Measurements from ENCODE around the gene ZNF438. TPM values are rescaled to one million over a fixed set of nuclear protein-coding genes. Genes with fewer than 3 reads are reported as not detected.
A peak's percentile ranks its signal among the peaks of the same experiment; 100 is the strongest.

ZNF438 gene
- total RNA-seq, 1 experiment from 2014 or later: 0.83 TPM

- no peaks in the 10 kb centered on the region for H3K23me2 ChIP-seq (ENCODE audit: insufficient read length, low read depth, low read length, poor library complexity, severe bottlenecking)
- no peak overlapping the region for H3T11ph ChIP-seq (ENCODE audit: low read length)
- no peaks in the 10 kb centered on the region for H3K9me3 ChIP-seq (ENCODE audit: control insufficient read depth, low read depth, low read length)
- H3K4ac ChIP-seq (ENCODE audit: low read depth, low read length): no peak overlapping the region
- no peak overlapping the region for H3K14ac ChIP-seq (ENCODE audit: insufficient read depth, low read length)
- no peak overlapping the region for H4K91ac ChIP-seq (ENCODE audit: insufficient read length, low read depth, low read length)
- H3K79me1 ChIP-seq (ENCODE audit: insufficient read depth, low read depth, low read length, poor library complexity, severe bottlenecking): no peaks in the 10 kb centered on the region
- no peak overlapping the region for H2BK15ac ChIP-seq (ENCODE audit: low read depth, low read length)
- H3K4me2 ChIP-seq (ENCODE audit: insufficient read depth, insufficient read length, low read length): no peak overlapping the region
- peak overlapping the region; percentile 55 to 93 (median 72); a peak in 6 of 7 replicates for H3K27ac Mint-ChIP-seq
- H3K27ac ChIP-seq (ENCODE audit: insufficient read length, low read depth, low read length): no peak overlapping the region
- no peak overlapping the region for H3K18ac ChIP-seq (ENCODE audit: insufficient read length, low read depth, low read length)
- H3K36me3 Mint-ChIP-seq (ENCODE audit: insufficient read depth in 1 of 3, low read depth in 3 of 3): no peaks in the 10 kb centered on the region; a peak in 1 of 7 replicates
- H2BK120ac ChIP-seq (ENCODE audit: low read depth, low read length, poor library complexity, severe bottlenecking): no peak overlapping the region
- no peak overlapping the region for H3K23ac ChIP-seq (ENCODE audit: insufficient read length, low read depth, low read length)
- H3K9me3 Mint-ChIP-seq: peaks cover 0 to 3% of the 10 kb centered on the region in 2 experiments; a peak in 2 of 5 replicates
- no peaks in the 10 kb centered on the region for H4K20me1 ChIP-seq (ENCODE audit: control insufficient read depth, insufficient read depth, insufficient read length)
- H2BK12ac ChIP-seq (ENCODE audit: insufficient read length, low read depth, low read length): no peak overlapping the region
- peaks cover 26 to 27% of the 10 kb centered on the region in 2 experiments for H3K4me1 Mint-ChIP-seq
- peaks cover 4% of the 10 kb centered on the region; the same call in 1 of the 2 replicates for H3K4me1 ChIP-seq (ENCODE audit: insufficient read depth, low read length)
- H2AK5ac ChIP-seq (ENCODE audit: insufficient read length, low read length): no peak overlapping the region
- no peaks in the 10 kb centered on the region for H3K27me3 ChIP-seq (ENCODE audit: insufficient read depth, low read length)
- no peak overlapping the region; a peak in 1 of 5 replicates for H3K4me3 Mint-ChIP-seq
- H3K79me2 ChIP-seq (ENCODE audit: insufficient read depth, low read length): no peaks in the 10 kb centered on the region
- no CpG with 5 or more reads among the region's 4 CpGs for WGBS (ENCODE audit: extremely low coverage, insufficient read length, low lambda C conversion rate)
- DNase-seq: peak; percentile 88
- no peak overlapping the region for H3K56ac ChIP-seq (ENCODE audit: insufficient read length, low read depth, low read length)
- no peak overlapping the region for H3K9ac ChIP-seq (ENCODE audit: extremely low read depth, insufficient read length, low read length)
- TF ChIP-seq CTCF (conservative IDR thresholded peaks at IDR 0.05): no peak
- H4K5ac ChIP-seq (ENCODE audit: insufficient read length, low read depth, low read length): no peak overlapping the region
- H2BK5ac ChIP-seq (ENCODE audit: insufficient read length, low read length): no peak overlapping the region
- H3K27me3 Mint-ChIP-seq (ENCODE audit: low read depth): peaks cover 48% of the 10 kb centered on the region
- no peak overlapping the region for H2AFZ ChIP-seq (ENCODE audit: low read length)
- no peak overlapping the region for H2BK20ac ChIP-seq (ENCODE audit: low read depth, low read length, poor library complexity, severe bottlenecking)
- H4K8ac ChIP-seq (replicated peaks; ENCODE audit: insufficient read length, low read depth, low read length): no peak overlapping the region
Observed at GRCh38 chr10:31036209-31036608, 4.5 kb upstream of the ZNF438 start.
